Measurements from ENCODE around the gene SCAPER. TPM values are rescaled to one million over a fixed set of nuclear protein-coding genes. Genes with fewer than 3 reads are reported as not detected.
A peak's percentile ranks its signal among the peaks of the same experiment; 100 is the strongest.
"Not testable (repeated sequence)": the region's sequence is repeated elsewhere in the genome, so short reads cannot be mapped to it uniquely, and the experiment has no call there.

Gene SCAPER
- total RNA-seq, 1 experiment from 2014 or later = 4.6 TPM

DNA sequence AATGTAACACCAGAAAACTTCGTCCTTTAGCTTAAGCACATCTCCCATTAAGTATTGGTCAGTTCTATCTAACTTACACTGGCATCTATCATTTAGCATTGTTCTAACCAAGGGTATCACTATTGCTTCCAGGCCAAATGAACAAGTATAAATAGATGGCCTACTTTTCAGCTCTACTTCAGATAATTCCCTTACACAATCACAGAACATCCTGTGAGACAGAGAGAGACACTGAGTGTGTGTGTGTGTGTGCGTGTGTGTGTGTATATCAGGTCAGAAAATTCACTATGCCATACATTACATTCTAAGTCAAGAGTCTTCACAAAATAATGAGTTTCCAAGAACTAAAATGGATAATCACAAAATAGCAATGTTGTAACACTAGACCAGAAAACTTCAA lies 39.1 kb downstream of the SCAPER start:
- in situ Hi-C loops (cut with HindIII; ENCODE audit: low pct_unique_long_range_greater_than_20kb, low sequenced_read_pairs) = no loop called here

DNA sequence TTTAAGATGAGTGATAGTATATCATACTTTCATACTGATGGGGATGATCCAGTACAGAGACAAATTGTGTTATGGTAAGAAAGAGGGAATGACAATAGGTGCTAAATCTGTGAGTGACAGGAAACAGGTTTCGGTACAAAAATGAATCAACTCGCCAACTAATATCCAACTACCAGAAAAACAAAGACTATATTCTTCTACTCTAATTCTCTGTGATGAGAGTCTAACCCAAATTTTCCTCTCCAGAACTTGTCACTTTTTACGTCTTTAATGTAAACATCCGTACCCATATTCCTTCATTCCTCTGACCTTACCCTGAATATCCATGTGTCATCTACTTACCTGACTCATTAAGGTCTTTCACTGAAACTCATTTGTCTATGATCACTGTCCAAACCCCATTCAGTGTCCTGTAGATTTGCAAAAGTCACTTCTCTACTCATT lies 39.6 kb downstream of the SCAPER start:
- in situ Hi-C loops (cut with HindIII; ENCODE audit: low pct_unique_long_range_greater_than_20kb, low sequenced_read_pairs) = no loop called here
- DNase-seq (ENCODE audit: low read depth) = no peak

More for the DNA sequence above, 39.1 kb downstream of the SCAPER start:
- DNase-seq (ENCODE audit: low read depth) = no peak

DNA sequence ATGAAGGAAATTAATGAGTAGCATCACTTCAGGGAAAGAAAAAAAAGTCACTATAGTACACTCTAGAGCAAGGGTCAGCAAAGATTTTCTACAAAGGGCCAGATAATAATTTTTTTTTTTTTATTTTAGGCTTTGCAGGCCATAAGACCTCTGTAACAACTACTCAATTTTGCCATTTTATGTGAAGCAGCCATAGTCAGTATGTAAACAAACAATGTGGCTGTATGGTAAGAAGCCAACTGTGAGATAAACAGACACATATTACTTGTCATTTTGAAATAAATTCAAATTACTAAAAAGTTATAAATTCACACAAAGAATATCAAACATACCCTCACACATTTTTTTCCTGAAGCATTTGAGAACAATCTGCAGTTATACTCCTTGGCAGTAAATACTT lies 40.6 kb downstream of the SCAPER start:
- in situ Hi-C loops (cut with HindIII; ENCODE audit: low pct_unique_long_range_greater_than_20kb, low sequenced_read_pairs) = no loop called here

DNA sequence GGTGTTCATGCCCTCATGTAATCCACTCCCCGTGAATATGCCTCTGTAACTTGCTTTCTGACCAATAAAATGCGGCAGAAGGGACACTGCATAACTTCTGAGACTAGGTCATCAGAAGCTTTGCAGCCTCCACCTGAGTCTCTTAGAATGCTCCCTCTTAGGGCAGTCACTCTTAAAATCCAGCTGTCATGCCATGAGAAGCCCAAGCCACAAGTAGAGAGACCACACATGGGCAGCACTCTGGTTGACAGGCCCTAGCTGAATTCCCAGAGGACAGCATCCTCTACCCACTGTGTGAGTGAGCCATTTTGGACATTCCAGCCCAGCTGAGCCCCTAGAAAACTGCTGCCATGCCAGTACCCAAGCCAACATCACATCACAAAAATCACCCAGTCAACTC lies 41.4 kb downstream of the SCAPER start:
- DNase-seq (ENCODE audit: low read depth) = no peak
- in situ Hi-C loops (cut with HindIII; ENCODE audit: low pct_unique_long_range_greater_than_20kb, low sequenced_read_pairs) = no loop called here

More for the DNA sequence above, 40.6 kb downstream of the SCAPER start:
- no peak for DNase-seq (ENCODE audit: low read depth)

DNA sequence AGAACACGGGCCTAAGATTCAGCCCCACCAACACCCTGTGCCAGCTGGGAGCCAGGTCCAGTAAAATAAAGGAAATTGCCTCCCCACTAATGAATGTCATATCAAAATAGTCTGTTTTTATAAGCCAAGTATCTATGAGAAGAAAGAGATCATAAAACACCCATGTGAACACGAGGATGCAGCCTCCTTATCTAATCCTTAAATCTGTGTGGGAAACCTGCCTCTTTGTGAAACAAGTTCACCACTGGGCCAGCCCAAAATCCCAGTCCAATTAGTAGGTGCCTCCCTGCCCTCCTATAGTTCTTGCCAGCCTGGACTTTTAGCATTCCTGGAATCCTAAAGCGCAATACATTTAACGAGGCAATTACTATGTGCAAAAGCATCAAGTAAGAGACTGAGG lies 42.0 kb downstream of the SCAPER start:
- in situ Hi-C loops (cut with HindIII; ENCODE audit: low pct_unique_long_range_greater_than_20kb, low sequenced_read_pairs) = no loop called here
- no peak for DNase-seq (ENCODE audit: low read depth)

DNA sequence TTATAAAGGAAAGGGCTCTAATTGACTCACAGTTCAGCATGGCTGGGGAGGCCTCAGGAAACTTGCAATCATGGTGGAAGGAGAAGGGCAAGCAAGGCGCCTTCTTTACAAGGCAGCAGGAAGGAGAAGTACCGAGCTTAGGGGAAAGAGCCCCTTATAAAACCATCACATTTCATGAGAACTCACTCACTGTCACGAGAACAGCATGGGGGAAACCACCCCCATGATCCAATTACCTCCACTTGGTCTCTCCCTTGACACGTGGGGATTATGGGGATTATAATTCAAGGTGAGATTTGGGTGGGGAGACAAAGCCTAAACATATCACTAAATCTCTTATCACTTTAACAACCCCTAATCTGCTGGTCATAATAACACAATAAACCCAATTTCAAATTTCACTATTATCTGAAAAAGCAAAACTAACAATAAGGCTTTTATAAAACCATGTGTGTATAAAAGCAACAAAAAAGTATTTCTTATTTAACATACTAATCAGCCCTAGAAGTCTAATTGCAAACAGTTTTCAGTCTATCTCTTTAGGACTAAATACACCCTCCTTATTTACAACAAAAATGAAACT lies 43.2 kb downstream of the SCAPER start:
- DNase-seq (ENCODE audit: low read depth) = no peak
- in situ Hi-C loops (cut with HindIII; ENCODE audit: low pct_unique_long_range_greater_than_20kb, low sequenced_read_pairs) = no loop called here

DNA sequence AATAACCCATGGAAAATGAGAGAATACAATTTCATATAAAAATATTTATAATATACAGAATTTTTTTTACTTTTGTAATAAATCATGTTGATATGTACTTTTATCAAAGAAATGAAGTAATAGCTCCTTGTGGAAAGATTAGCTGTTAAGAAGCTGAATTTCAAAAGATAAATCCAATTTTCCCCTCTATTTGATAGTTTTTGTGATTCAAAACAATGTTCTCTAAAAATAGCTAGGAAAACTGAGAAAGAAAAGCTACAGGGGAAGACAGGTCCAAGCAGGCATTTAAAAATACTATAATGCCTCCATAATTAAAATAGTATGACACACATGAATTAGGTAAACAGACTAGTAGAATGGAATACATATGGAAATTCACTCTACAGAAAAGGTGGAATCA lies 44.9 kb downstream of the SCAPER start:
- in situ Hi-C loops (cut with HindIII; ENCODE audit: low pct_unique_long_range_greater_than_20kb, low sequenced_read_pairs) = no loop called here

DNA sequence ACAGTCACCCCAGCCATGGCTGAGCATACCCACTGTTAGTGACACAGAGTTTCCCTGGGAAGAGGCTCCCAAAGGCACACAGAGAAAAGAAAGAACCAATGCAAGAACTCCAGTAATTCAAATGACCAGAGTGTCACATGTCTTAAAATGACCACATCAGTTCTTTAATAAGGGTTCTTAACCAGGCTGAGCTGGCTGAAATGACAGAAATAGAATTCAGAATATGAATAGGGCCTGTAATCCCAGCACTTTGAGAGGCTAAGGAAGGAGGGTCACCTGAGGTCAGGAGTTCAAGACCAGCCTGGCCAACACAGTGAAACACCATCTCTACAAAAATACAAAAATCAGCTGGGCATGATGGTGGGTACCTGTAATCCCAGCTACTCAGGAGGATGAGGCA lies 54.8 kb downstream of the SCAPER start:
- in situ Hi-C loops (cut with HindIII; ENCODE audit: low pct_unique_long_range_greater_than_20kb, low sequenced_read_pairs); DNase-seq (ENCODE audit: low read depth): not testable (repeated sequence)

More for the DNA sequence above, 44.9 kb downstream of the SCAPER start:
- no peak for DNase-seq (ENCODE audit: low read depth)

DNA sequence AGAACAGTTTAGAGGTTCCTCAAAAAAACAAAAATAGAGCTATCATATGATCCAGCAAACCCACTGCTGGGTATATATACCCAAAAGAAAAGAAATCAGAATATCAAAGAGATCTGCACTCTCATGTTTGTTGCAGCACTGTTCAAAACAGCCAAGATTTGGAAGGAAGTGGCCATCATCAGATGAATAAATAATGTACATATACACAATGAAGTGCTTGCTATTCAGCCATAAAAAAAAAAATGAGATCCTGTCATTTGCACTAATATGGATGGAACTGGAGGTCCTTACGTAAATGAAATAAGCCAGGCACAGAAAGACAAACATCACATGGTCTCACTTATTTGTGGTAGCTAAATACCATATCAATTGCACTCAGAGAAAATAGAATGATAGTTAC lies 58.4 kb downstream of the SCAPER start:
- in situ Hi-C loops (cut with HindIII; ENCODE audit: low pct_unique_long_range_greater_than_20kb, low sequenced_read_pairs) = no loop called here
- DNase-seq (ENCODE audit: low read depth) = no peak

DNA sequence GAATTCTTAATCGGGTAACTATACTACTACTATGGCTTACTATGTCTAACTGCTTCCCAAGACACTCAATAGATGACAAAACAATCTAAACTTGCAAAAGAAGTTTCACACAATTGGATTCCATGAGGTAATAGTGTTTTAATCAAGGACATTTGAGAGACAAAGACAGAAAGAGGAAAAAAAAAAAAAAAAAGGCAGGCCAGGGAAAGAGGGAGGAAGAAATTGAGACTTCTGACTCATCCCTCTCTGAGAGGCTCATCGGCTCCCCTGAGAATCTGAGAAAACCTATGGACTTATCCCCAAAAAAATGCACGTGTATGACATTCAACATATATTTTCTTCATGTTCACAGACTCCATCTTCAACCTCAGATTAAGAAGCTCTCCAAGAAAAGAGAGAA lies 61.0 kb downstream of the SCAPER start:
- DNase-seq (ENCODE audit: low read depth) = no peak
- in situ Hi-C loops (cut with HindIII; ENCODE audit: low pct_unique_long_range_greater_than_20kb, low sequenced_read_pairs) = no loop called here

DNA sequence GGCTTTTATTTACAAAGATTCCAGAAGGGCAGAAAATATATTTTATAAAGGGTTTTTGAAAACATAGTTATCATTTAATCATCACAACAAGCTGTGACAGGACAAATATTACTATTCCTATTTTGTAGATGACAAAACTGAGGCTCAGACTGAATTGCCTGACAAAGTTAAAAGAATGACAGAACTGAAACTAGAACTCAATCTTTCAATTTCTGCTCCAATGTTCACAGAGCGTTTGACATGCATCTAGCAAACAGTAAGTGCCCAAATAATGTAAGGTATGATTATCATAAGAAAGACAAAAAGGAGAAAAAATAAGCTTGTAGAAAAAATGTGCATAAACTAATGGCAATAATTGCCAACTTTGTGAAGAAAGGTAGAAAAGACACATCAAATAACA lies 61.9 kb downstream of the SCAPER start:
- DNase-seq (ENCODE audit: low read depth) = no peak
- in situ Hi-C loops (cut with HindIII; ENCODE audit: low pct_unique_long_range_greater_than_20kb, low sequenced_read_pairs) = no loop called here

DNA sequence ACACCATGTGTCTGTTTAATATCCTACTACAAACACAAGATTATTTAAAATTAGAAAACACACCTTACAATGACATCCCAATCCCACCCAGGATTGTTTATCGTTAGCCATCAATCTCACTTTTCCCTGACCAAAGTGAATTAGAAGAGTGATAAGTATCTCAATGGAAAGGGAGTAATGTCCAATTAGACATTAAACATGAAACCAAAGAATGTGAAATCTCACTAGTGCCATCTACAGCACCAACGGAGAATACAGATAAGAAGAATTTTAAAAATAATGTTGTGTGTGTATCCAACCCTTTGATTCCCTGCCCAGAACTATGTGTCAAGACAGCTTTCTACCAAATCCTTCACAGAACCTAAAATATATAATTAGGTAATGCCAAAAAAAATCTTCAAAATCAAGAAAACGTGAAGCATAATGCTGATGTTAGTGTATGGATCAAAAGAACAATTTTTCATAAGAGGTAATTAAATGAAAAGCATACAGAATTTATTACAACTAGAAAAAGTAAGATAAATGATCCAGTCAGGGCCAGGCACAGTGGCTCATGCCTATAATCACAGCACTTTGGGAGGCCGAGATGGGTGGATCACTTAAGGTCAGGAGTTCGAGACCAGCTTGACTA lies 64.2 kb downstream of the SCAPER start:
- DNase-seq (ENCODE audit: low read depth) = peak; percentile 19
- in situ Hi-C loops (cut with HindIII; ENCODE audit: low pct_unique_long_range_greater_than_20kb, low sequenced_read_pairs) = no loop called here

DNA sequence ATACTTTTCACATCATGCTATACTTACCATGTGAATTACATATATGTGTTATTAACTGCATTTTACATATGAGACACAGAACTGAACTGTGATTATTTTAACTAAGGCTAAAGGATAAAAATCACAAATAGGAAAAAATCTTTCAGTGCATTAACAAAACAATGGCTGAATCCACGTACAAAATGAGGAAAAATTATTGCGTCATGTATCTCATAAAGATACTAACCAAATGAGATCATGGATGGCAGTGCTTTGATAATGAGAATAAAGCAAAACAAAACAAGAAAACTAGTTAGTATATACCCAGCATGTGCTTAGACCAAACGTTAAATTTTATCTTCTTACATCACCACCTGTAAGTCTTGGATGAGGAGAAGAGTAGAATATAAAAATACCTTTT lies 66.0 kb downstream of the SCAPER start:
- in situ Hi-C loops (cut with HindIII; ENCODE audit: low pct_unique_long_range_greater_than_20kb, low sequenced_read_pairs) = no loop called here
- DNase-seq (ENCODE audit: low read depth) = no peak

DNA sequence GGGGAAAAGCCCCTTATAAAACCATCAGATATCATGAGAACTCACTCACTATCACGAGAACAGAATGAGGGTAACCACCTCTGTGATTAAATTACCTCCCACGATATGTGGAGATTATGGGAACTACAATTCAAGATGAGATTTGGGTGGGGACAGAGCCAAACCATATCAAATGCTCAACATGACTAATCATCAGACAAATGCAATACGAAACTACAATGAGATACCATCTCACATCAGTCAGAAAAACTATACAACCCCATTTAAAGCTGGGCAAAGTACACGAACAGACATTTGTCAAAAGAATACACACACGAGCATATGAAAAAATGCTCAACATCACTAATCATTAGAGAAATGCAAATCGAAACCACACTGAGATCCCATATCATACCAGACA lies 67.7 kb downstream of the SCAPER start:
- DNase-seq (ENCODE audit: low read depth) = no peak
- in situ Hi-C loops (cut with HindIII; ENCODE audit: low pct_unique_long_range_greater_than_20kb, low sequenced_read_pairs) = no loop called here

DNA sequence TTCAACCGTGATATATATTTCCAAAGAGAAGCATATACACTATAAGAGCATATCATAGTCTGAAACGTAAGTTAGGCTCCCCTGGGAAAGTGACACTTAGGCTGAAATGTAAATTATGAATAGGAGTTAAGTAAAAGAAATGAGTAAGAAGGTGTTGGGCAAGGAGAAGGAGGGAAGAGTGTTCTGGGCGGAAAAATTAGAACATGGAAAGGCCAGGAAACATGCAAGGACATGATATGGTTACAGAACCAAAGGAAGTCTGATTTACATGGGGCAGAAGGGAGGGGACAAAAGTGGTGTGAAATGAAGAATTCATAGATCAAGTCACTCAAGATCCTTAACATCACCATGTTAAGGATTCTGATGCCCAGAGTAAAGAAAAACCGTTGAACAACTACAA lies 75.2 kb downstream of the SCAPER start:
- no peak for DNase-seq (ENCODE audit: low read depth)
- in situ Hi-C loops (cut with HindIII; ENCODE audit: low pct_unique_long_range_greater_than_20kb, low sequenced_read_pairs) = no loop called here

DNA sequence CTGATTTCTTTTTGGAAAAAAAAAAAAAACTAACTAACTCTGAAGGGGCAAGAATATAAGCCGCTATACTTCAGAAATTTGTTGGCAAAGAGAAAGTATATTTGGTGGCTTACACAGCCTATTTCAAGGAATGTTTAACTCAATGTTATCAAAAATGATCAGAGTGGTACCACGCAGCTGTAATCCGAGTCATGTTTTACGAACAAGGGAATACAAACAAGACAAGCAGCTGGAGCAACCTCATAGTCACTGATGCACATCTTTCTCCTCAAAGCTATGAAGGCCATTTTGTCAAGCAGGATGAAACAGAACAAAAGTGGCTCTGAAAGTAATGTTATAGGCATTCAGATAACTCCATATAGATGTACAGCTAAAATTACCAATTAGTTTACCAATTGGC lies 81.2 kb downstream of the SCAPER start:
- in situ Hi-C loops (cut with HindIII; ENCODE audit: low pct_unique_long_range_greater_than_20kb, low sequenced_read_pairs) = no loop called here
- DNase-seq (ENCODE audit: low read depth) = peak; percentile 4

DNA sequence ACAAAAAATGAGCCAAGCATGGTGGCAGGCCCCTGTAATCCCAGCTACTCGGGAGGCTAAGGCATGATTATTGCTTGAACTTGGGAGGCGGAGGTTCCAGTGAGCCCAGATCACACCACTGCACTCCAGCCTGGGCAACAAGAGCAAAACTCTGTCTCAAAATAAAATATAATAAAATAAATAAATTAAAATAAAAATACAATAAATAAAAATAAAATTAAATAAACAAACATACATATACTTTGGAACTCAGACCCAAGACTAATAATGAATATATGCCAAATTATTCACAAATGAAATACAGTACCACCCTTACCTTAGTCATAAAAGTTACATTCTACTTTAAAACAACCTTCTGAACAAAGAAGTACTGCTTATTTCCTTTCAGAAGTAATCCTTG lies 81.8 kb downstream of the SCAPER start:
- no peak for DNase-seq (ENCODE audit: low read depth)
- in situ Hi-C loops (cut with HindIII; ENCODE audit: low pct_unique_long_range_greater_than_20kb, low sequenced_read_pairs) = no loop called here

DNA sequence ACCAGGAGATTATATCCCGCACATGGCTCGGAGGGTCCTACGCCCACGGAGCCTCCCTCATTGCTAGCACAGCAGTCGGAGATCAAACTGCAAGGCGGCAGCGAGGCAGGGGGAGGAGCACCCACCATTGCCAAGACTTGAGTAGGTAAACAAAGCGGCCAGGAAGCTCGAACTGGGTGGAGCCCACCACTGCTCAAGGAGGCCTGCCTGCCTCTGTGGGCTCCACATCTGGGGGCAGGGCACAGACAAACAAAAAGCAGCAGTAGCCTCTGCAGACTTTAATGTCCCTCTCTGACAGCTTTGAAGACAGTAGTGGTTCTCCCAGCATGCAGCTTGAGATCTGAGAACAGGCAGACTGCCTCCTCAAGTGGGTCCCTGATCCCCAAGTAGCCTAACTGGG lies 86.2 kb downstream of the SCAPER start:
- in situ Hi-C loops (cut with HindIII; ENCODE audit: low pct_unique_long_range_greater_than_20kb, low sequenced_read_pairs); DNase-seq (ENCODE audit: low read depth): not testable (repeated sequence)

DNA sequence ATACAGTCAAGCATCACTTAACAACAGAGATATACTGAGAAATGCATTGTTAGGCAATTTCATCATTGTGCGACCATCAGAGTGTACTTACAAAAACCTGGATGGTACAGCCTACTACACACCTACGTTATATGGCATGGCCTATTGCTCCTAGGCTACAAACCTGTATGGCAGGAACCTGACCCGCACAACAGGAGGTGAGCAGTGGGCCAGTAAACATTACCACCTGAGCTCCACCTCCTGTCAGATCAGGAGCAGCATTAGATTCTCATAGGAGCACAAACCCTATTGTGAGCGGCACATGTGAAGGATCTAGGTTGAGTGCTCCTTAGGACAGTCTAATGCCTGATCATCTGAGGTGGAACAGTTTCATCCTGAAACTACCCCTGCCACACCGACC lies 89.7 kb downstream of the SCAPER start:
- DNase-seq (ENCODE audit: low read depth) = no peak
- in situ Hi-C loops (cut with HindIII; ENCODE audit: low pct_unique_long_range_greater_than_20kb, low sequenced_read_pairs) = no loop called here

DNA sequence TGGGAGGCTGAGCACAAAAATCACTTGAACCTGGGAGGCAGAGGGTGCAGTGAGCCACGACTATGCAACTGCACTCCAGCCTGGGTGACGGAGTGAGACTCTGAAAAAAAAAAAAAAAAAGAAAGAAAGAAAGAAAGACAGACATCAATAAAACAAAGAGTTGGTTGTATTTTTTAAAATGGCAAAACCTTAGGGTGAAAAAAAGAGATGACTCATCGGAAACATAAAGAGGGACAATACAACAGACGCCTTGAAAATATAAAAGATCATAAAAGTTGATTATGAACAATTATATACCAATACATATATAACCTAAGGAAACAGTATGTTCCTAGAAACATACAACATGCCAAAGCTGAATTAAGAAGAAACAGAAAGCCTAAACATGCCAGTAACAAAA lies 92.8 kb downstream of the SCAPER start:
- in situ Hi-C loops (cut with HindIII; ENCODE audit: low pct_unique_long_range_greater_than_20kb, low sequenced_read_pairs) = no loop called here
- DNase-seq (ENCODE audit: low read depth) = no peak

Data from Caki2 (cell line).